GM23338 (cell line): ENCODE results near the gene UNC5B. TPM values are rescaled to one million over a fixed set of nuclear protein-coding genes. Genes with fewer than 3 reads are reported as not detected.

ENCODE experiments used
- ATAC-seq: fragments of 200-7000 bp; cut with Tn5 transposase; 3 replicates; pipeline ENCODE4 v1.9.1; 2020
- DNase-seq: peaks from one replicate; pipeline ENCODE4 v3.0.0-alpha.2; 2015; ENCODE audit warnings: low spot score
- H2AFZ ChIP-seq: fragments of 200-600 bp; sonication (generic); 2 replicates; pipeline ENCODE4 v1.8.0; 2016; ENCODE audit warnings: antibody characterized with exemption, mild to moderate bottlenecking, moderate library complexity
- H3F3A ChIP-seq: fragments of 200-600 bp; sonication (generic); replicated peaks from 2 replicates; pipeline ENCODE4 v1.8.0; 2017; ENCODE audit warnings: antibody characterized with exemption, mixed run types, low read depth
- H3K27ac ChIP-seq: fragments of 200-600 bp; sonication (generic); 2 replicates; pipeline ENCODE4 v1.6.1; 2016; ENCODE audit warnings: low read depth
- H3K27me3 ChIP-seq: fragments of 200-600 bp; sonication (generic); 2 replicates; pipeline ENCODE4 v1.8.0; 2016; ENCODE audit warnings: mild to moderate bottlenecking, mixed run types, moderate library complexity; ENCODE audit not compliant: insufficient read depth
- H3K36me3 ChIP-seq: fragments of 200-600 bp; sonication (generic); 2 replicates; pipeline ENCODE4 v1.8.0; 2016; ENCODE audit warnings: mild to moderate bottlenecking; ENCODE audit not compliant: insufficient read depth
- H3K4me1 ChIP-seq: fragments of 200-600 bp; sonication (generic); 2 replicates; pipeline ENCODE4 v1.8.0; 2016; ENCODE audit warnings: mild to moderate bottlenecking, moderate library complexity; ENCODE audit not compliant: insufficient read depth
- H3K4me2 ChIP-seq: fragments of 200-600 bp; sonication (generic); 2 replicates; pipeline ENCODE4 v1.7.1; 2017; ENCODE audit warnings: mixed run types
- H3K4me3 ChIP-seq: fragments of 200-600 bp; sonication (generic); 2 replicates; pipeline ENCODE4 v1.6.1; 2016; ENCODE audit warnings: mixed run types
- H3K79me2 ChIP-seq: fragments of 200-600 bp; sonication (generic); replicated peaks from 2 replicates; pipeline ENCODE4 v1.8.0; 2017; ENCODE audit warnings: mild to moderate bottlenecking; ENCODE audit not compliant: insufficient read depth
- H3K9me2 ChIP-seq: fragments of 200-600 bp; sonication (generic); 2 replicates; pipeline ENCODE4 v1.8.0; 2017; ENCODE audit not compliant: insufficient read depth
- H4K20me1 ChIP-seq: fragments of 200-600 bp; sonication (generic); replicated peaks from 2 replicates; pipeline ENCODE4 v1.8.0; 2017; ENCODE audit warnings: mild to moderate bottlenecking; ENCODE audit not compliant: insufficient read depth
- H3K27ac Mint-ChIP-seq: 2 replicates; pipeline ENCODE4 v1.8.0; 2020; ENCODE audit warnings: inconsistent platforms, mild to moderate bottlenecking, moderate library complexity, mixed read lengths
- H3K27me3 Mint-ChIP-seq: 3 replicates; pipeline ENCODE4 v1.8.0; 2022; ENCODE audit warnings: low read depth, mild to moderate bottlenecking, moderate library complexity, mixed read lengths, inconsistent platforms; ENCODE audit not compliant: insufficient read depth, poor library complexity
- H3K36me3 Mint-ChIP-seq: 3 replicates; pipeline ENCODE4 v1.8.0; 2021; ENCODE audit warnings: low read depth, mild to moderate bottlenecking, inconsistent platforms, moderate library complexity, mixed read lengths
- H3K4me1 Mint-ChIP-seq: 3 replicates; pipeline ENCODE4 v1.8.0; 2020; ENCODE audit warnings: mild to moderate bottlenecking, inconsistent platforms, mixed read lengths
- H3K4me3 Mint-ChIP-seq: 3 replicates; pipeline ENCODE4 v1.8.0; 2021; ENCODE audit warnings: moderate library complexity, mild to moderate bottlenecking, inconsistent platforms, mixed read lengths
- H3K9me3 Mint-ChIP-seq: 3 replicates; pipeline ENCODE4 v1.8.0; 2020; ENCODE audit warnings: moderate library complexity, mild to moderate bottlenecking, inconsistent platforms, mixed read lengths
- CREB1 ChIP-seq: fragments of 250-450 bp; sonication (Bioruptor Pico); IDR thresholded peaks from 2 replicates; pipeline ENCODE4 v1.5.0; 2020; ENCODE audit warnings: low read depth, mild to moderate bottlenecking, moderate library complexity
- EZH2 ChIP-seq: fragments of 200-600 bp; sonication (generic); IDR thresholded peaks from one replicate; pipeline ENCODE4 v1.8.0; 2017; ENCODE audit warnings: antibody characterized with exemption, mild to moderate bottlenecking, low read depth; ENCODE audit not compliant: unreplicated experiment
- EZH2phosphoT487 ChIP-seq: fragments of 200-600 bp; sonication (generic); IDR thresholded peaks from one replicate; pipeline ENCODE4 v1.8.1; 2018; ENCODE audit warnings: antibody characterized with exemption; ENCODE audit not compliant: unreplicated experiment
- JUNB ChIP-seq: IDR thresholded peaks from one replicate; pipeline ENCODE4 v1.6.1; 2016; ENCODE audit warnings: antibody characterized with exemption; ENCODE audit not compliant: unreplicated experiment
- NANOG ChIP-seq: IDR thresholded peaks from 2 replicates; pipeline ENCODE4 v1.6.1; 2016; ENCODE audit warnings: antibody characterized with exemption, borderline replicate concordance
- POLR2AphosphoS5 ChIP-seq: IDR thresholded peaks from 2 replicates; pipeline ENCODE4 v1.6.1; 2016; ENCODE audit warnings: antibody characterized with exemption, low read depth
- REST ChIP-seq: IDR thresholded peaks from one replicate; pipeline ENCODE4 v1.6.1; 2018; ENCODE audit warnings: antibody characterized with exemption; ENCODE audit not compliant: unreplicated experiment
- STAT1 ChIP-seq: IDR thresholded peaks from one replicate; pipeline ENCODE4 v1.6.1; 2016; ENCODE audit warnings: antibody characterized with exemption; ENCODE audit not compliant: unreplicated experiment
- ZNF114 ChIP-seq: fragments of 250-450 bp; sonication (Bioruptor Pico); IDR thresholded peaks from 2 replicates; pipeline ENCODE4 v1.5.0; 2020; ENCODE audit warnings: mild to moderate bottlenecking, moderate library complexity
- ZNF331 ChIP-seq: fragments of 250-450 bp; sonication (Bioruptor Pico); IDR thresholded peaks from 2 replicates; pipeline ENCODE4 v1.5.0; 2020; ENCODE audit warnings: low read depth, mild to moderate bottlenecking, moderate library complexity
- polyA plus RNA-seq: library from polyadenylated mRNA; unstranded; fragments of >200 nt; fragmentation: Nextera tagmentation; extraction: Ambion mirVana; gene quantifications from 2 replicates; pipeline ENCODE4 v1.2.1, GENCODE V29; 2016
- total RNA-seq: library from RNA; depleted of rRNA; stranded (reverse); fragments of >200 nt; shearing (Covaris generic); gene quantifications from 2 replicates; pipeline ENCODE4 v1.2.3, GENCODE V29; 2014
- TF ChIP-seq, protein P1 (sequence below): fragments of 250-450 bp; sonication (Bioruptor Pico); IDR thresholded peaks from 2 replicates; pipeline ENCODE4 v1.5.0; 2020; ENCODE audit warnings: mild to moderate bottlenecking, moderate library complexity
- TF ChIP-seq, protein P2 (sequence below), 2 experiments: fragments of 200-600 bp in 1 of 2; sonication (generic) in 1 of 2; conservative IDR thresholded peaks; 2 replicates each; pipeline versions ENCODE4 v1.5.1 to v1.6.1; 2016 to 2017; ENCODE audit warnings: antibody characterized with exemption in 2 of 2, low read depth in 2 of 2, mild to moderate bottlenecking in 2 of 2, moderate library complexity in 1 of 2
- TF ChIP-seq, protein P3 (sequence below): IDR thresholded peaks from 2 replicates; pipeline ENCODE4 v1.6.1; 2016; ENCODE audit warnings: antibody characterized with exemption

Gene UNC5B
- total and polyA plus RNA-seq, 2 experiments from 2014 or later: 8.0 to 31.2 TPM

- H3K27me3 ChIP-seq: no peaks in the 10 kb centered on the region
- no peaks in the 10 kb centered on the region for H3K36me3 ChIP-seq
- H3K27me3 Mint-ChIP-seq: peaks cover 12% of the 10 kb centered on the region
- no peak overlapping the region for H2AFZ ChIP-seq
- H3K4me3 Mint-ChIP-seq: no peak overlapping the region
- TF ChIP-seq ZNF114 (CRISPR knock-in tag): no peak
- no peak for TF ChIP-seq CREB1 (CRISPR knock-in tag)
- no peak for TF ChIP-seq ZNF331 (CRISPR knock-in tag)
- TF ChIP-seq, protein P1, sequence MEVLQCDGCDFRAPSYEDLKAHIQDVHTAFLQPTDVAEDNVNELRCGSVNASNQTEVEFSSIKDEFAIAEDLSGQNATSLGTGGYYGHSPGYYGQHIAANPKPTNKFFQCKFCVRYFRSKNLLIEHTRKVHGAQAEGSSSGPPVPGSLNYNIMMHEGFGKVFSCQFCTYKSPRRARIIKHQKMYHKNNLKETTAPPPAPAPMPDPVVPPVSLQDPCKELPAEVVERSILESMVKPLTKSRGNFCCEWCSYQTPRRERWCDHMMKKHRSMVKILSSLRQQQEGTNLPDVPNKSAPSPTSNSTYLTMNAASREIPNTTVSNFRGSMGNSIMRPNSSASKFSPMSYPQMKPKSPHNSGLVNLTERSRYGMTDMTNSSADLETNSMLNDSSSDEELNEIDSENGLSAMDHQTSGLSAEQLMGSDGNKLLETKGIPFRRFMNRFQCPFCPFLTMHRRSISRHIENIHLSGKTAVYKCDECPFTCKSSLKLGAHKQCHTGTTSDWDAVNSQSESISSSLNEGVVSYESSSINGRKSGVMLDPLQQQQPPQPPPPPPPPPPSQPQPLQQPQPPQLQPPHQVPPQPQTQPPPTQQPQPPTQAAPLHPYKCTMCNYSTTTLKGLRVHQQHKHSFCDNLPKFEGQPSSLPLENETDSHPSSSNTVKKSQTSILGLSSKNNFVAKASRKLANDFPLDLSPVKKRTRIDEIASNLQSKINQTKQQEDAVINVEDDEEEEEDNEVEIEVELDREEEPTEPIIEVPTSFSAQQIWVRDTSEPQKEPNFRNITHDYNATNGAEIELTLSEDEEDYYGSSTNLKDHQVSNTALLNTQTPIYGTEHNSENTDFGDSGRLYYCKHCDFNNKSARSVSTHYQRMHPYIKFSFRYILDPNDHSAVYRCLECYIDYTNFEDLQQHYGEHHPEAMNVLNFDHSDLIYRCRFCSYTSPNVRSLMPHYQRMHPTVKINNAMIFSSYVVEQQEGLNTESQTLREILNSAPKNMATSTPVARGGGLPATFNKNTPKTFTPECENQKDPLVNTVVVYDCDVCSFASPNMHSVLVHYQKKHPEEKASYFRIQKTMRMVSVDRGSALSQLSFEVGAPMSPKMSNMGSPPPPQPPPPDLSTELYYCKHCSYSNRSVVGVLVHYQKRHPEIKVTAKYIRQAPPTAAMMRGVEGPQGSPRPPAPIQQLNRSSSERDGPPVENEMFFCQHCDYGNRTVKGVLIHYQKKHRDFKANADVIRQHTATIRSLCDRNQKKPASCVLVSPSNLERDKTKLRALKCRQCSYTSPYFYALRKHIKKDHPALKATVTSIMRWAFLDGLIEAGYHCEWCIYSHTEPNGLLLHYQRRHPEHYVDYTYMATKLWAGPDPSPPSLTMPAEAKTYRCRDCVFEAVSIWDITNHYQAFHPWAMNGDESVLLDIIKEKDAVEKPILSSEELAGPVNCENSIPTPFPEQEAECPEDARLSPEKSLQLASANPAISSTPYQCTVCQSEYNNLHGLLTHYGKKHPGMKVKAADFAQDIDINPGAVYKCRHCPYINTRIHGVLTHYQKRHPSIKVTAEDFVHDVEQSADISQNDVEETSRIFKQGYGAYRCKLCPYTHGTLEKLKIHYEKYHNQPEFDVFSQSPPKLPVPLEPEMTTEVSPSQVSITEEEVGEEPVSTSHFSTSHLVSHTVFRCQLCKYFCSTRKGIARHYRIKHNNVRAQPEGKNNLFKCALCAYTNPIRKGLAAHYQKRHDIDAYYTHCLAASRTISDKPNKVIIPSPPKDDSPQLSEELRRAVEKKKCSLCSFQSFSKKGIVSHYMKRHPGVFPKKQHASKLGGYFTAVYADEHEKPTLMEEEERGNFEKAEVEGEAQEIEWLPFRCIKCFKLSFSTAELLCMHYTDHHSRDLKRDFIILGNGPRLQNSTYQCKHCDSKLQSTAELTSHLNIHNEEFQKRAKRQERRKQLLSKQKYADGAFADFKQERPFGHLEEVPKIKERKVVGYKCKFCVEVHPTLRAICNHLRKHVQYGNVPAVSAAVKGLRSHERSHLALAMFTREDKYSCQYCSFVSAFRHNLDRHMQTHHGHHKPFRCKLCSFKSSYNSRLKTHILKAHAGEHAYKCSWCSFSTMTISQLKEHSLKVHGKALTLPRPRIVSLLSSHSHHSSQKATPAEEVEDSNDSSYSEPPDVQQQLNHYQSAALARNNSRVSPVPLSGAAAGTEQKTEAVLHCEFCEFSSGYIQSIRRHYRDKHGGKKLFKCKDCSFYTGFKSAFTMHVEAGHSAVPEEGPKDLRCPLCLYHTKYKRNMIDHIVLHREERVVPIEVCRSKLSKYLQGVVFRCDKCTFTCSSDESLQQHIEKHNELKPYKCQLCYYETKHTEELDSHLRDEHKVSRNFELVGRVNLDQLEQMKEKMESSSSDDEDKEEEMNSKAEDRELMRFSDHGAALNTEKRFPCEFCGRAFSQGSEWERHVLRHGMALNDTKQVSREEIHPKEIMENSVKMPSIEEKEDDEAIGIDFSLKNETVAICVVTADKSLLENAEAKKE (CRISPR knock-in tag): no peak
- TF ChIP-seq NANOG: no peak
- TF ChIP-seq, protein P2, sequence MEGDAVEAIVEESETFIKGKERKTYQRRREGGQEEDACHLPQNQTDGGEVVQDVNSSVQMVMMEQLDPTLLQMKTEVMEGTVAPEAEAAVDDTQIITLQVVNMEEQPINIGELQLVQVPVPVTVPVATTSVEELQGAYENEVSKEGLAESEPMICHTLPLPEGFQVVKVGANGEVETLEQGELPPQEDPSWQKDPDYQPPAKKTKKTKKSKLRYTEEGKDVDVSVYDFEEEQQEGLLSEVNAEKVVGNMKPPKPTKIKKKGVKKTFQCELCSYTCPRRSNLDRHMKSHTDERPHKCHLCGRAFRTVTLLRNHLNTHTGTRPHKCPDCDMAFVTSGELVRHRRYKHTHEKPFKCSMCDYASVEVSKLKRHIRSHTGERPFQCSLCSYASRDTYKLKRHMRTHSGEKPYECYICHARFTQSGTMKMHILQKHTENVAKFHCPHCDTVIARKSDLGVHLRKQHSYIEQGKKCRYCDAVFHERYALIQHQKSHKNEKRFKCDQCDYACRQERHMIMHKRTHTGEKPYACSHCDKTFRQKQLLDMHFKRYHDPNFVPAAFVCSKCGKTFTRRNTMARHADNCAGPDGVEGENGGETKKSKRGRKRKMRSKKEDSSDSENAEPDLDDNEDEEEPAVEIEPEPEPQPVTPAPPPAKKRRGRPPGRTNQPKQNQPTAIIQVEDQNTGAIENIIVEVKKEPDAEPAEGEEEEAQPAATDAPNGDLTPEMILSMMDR (conservative IDR thresholded peaks at IDR 0.05; ENCODE audit: low read depth in 2 of 2): no peak
- TF ChIP-seq STAT1: no peak
- no peak for TF ChIP-seq EZH2
- TF ChIP-seq JUNB: no peak
- no peak for TF ChIP-seq POLR2AphosphoS5
- no peak for TF ChIP-seq EZH2phosphoT487
- TF ChIP-seq, protein P3, sequence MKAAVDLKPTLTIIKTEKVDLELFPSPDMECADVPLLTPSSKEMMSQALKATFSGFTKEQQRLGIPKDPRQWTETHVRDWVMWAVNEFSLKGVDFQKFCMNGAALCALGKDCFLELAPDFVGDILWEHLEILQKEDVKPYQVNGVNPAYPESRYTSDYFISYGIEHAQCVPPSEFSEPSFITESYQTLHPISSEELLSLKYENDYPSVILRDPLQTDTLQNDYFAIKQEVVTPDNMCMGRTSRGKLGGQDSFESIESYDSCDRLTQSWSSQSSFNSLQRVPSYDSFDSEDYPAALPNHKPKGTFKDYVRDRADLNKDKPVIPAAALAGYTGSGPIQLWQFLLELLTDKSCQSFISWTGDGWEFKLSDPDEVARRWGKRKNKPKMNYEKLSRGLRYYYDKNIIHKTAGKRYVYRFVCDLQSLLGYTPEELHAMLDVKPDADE: no peak
- TF ChIP-seq REST: no peak
- H3K4me1 Mint-ChIP-seq: peaks cover 54% of the 10 kb centered on the region
- H3K9me2 ChIP-seq: no peaks in the 10 kb centered on the region
- ATAC-seq (peak; percentile 11; the same call in 2 of the 3 replicates), DNase-seq (no peak)
- no peak overlapping the region for H3K27ac Mint-ChIP-seq
- H3K27ac ChIP-seq: no peak overlapping the region
- H3K36me3 Mint-ChIP-seq: no peaks in the 10 kb centered on the region
- peaks cover 14% of the 10 kb centered on the region; the same call in 1 of the 2 replicates for H4K20me1 ChIP-seq
- H3K79me2 ChIP-seq: peaks cover 25% of the 10 kb centered on the region
- H3K4me2 ChIP-seq: no peak overlapping the region; the same call in 1 of the 2 replicates
- no peak overlapping the region for H3K4me3 ChIP-seq
- no peaks in the 10 kb centered on the region for H3K9me3 Mint-ChIP-seq
- H3K4me1 ChIP-seq: peaks cover 13% of the 10 kb centered on the region
- no peaks in the 10 kb centered on the region for H3F3A ChIP-seq
Observed at GRCh38 chr10:71234004-71234894, 21.9 kb downstream of the UNC5B start.
